GM19351 (cell line): ENCODE data around the gene RRP9.
"Not testable (repeated sequence)": the region's sequence is repeated elsewhere in the genome, so short reads cannot be mapped to it uniquely, and the experiment has no call there.

ENCODE experiments used
- ATAC-seq: cut with Tn5 transposase; IDR thresholded peaks from one replicate; pipeline ENCODE4 v1.9.1; 2021; ENCODE audit warnings: mild to moderate bottlenecking, moderate library complexity; ENCODE audit not compliant: unreplicated experiment

Gene RRP9

DNA sequence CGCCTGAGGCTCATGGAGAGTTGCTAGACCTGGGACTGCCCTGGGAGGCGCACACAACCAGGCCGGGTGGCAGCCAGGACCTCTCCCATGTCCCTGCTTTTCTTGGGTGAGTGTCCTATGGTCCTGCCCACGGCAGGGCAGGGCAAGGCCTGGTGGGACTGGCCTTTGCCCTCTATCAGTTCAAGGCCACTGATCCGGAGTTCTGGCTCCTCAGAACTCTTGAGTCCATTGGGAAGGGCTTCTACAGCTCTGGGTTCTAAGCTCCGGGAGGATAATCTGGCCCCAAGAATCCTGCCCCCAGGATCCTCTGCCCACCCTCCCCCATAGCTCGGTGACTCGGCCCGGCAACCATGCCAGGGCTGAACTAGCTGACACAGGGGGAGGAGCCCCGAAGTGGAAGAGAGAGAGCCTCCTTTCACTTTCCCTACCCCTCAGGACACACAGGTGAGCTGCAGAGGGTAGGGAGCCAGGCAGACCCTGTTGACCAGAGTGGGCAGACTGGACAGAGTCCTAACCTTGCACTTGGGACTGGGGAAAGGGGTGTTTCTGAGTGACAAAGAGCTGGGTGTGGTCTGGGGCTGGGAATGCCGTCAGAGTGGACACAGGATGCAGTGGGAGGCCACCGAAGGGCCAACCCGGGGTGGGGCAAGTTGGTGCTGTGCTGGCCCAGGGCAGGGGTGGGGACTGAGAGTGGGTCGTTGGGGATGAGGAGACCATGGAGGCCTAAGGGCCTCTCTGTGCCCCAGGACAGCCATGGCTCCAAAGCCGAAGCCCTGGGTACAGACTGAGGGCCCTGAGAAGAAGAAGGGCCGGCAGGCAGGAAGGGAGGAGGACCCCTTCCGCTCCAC is 1.1 kb upstream of the RRP9 start:
- peak; percentile 36 for ATAC-seq

DNA sequence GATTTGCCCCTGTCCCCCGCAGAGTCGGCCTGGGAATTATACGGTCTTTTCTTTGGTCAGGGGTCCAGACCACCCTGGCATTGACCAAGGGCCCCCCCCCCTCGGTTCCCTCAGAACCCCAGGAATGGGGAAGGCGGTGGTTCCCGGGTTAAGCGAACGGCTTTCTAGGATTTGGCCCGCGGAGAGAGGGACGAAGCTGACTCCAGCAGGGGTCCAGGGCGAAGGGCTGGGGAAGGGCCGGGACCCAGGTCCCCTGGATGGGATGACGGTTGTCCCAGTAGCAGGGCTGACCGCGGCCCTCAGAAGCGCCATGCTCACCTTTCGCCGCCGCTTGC is 274 bp downstream of the RRP9 start:
- ATAC-seq: no peak

DNA sequence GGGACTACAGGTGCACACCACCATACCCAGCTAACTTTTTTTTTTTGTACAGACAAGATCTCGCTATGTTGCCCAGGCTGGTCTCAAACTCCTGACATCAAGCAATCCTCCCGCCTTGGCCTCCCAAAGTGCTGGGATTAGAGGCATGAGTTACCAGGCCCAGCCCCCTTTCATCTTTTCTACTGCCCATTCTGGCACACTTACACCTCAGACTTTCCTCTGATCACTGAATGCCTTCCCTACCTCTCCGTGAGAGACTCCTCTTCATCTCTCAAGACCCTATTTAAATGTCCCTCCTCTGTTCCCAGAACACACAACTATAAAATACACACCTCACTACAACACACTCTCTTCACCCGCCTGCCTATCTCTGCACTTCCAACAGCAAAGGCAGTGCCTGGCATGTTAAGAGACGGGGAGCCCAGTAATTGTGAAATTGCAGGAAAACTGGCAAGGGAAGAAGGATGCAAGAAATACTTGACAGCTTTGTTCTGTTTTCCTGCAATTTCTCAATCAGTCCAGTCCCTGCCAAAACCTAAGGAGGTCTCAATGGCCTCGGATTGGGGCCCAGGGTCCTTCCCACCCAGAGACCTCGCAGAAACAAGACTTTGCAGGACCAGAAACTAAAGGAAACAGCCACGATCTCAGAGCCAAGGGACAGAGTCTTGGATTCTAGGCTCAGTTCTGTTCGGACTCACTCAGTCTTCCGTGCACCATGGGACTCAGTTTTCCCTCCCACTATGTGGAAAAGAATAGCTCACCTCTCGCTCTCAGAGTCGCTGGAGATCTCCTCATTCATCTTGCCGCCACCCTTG is 849 bp downstream of the RRP9 start:
- ATAC-seq: no peak

DNA sequence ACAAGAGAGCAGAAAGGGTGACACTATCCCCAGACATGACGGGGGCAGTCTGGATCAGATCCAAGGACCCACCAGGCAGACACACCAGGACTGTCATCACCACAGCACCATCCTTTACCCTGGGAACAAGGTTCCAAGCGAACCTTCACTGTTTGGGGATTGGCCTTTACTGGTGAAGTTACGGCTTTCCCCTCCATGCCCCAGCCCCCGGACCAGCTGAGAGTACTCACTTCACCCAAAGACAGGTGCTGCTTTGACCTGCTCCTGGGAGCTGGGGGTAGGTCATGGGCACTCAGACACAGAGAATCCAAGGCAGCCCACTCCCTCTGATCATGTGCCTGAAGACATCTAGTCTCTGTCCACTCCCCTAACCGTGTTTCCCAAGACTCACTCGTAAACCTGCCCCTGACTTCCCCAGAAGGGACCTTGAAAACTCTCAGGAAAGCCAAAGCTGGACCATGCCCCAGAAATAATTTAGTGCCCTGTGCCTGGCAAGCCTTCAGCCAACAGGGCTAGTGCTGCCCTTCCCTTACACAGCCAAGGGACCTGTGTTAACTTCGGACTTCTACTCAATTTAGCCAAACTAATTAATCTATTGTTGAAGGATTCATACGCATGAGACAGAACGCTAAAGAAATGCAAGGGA is 2.8 kb downstream of the RRP9 start:
- no peak for ATAC-seq

DNA sequence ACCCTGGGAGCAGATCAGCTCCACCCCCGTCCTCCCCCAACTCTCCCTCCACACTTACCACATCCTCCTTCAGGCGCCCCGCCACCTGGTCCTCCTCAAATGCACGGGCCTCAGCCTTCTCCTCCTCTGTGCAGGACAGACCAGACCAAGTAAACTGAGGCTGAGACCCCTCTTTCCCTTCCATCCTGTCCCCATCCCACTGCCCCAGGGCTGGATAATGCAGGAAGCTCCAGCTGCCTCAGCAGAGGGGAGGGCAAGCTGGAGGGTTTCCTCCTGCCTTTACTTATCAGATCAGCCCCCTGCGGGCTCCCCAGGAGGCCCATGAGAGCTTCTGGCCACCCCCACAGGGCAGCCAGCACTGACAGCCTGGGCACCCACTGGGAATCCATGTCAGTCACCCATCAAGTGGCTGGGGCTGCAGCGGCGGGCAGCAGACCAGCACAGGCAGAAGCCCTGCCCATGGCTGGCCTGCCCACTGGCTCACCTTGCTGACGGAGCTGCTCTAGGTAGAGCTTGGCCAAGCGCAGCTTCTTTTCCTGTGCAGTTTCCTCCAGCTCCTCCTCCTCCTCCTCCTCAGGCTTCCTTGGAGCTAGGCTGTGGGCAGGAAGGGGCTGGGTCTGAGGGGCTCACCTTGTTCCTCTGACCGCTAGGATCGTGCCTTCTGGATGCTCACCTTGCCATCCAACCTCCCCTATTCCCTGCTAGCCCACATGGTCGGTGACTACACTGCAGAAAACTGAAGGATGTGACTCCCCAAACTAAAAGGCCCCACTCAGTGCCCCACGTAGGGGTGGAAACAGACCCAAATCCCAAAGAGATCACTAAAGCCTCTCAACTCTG is 3.9 kb downstream of the RRP9 start:
- ATAC-seq: no peak

DNA sequence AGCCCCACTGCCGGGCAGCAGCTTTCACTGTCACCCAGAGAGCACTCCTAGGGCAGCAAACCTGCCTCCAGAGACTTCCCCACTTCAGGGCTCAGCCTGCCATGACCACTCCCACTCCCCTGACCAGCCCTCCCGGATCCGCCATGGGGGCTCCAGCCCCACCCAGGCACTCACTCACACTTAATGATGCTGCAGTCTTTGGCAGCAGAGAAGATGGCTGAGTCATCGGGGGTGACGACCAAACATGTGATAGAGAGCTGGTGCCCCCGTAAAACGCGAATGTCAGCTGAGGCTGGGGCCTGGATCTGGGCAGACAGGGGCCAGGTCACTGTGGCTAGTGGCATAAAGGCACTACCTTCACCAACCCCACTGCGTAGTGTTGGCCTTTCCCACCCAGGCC is 4.7 kb downstream of the RRP9 start:
- no peak for ATAC-seq

DNA sequence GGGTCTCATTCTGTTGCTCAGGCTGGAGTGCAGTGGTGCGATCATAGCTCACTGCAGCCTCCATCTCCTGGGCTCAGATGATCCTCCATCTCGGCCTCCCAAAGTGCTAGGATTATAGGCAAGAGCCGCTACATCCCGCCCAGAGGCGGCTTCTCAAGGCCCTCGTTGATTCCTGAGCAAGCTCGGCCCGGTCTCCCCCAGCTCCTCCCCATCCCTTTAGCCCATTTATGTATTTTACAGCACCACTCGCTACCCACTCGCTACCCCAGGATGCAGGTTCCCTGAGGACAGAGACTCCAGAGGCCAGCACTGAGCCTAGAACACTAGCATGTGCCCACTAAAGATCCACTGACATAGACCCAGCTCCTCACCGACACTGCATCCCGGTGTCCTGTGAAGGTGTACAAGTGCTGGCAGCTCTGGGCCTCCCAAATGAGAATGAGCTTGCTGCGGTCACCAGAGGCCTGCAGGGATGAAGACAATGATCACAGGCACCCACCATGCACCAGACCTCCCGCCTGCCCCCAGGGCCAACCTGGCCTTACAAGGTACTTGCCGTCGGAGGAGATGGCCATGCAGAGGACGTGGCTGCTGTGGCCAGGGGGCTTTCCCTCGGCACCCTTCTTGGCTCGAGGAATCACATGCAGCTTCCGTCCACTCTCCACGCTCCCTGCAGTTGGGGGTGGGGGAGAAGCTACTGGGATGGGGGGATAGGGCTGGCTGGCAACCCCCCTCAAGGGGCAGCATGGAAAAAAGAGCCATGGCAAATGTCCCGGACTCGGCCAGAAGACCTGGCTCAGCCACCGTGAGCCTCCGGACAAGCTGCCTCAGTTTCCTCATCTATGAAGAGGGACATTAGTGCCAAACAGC is 5.6 kb downstream of the RRP9 start:
- no peak for ATAC-seq

DNA sequence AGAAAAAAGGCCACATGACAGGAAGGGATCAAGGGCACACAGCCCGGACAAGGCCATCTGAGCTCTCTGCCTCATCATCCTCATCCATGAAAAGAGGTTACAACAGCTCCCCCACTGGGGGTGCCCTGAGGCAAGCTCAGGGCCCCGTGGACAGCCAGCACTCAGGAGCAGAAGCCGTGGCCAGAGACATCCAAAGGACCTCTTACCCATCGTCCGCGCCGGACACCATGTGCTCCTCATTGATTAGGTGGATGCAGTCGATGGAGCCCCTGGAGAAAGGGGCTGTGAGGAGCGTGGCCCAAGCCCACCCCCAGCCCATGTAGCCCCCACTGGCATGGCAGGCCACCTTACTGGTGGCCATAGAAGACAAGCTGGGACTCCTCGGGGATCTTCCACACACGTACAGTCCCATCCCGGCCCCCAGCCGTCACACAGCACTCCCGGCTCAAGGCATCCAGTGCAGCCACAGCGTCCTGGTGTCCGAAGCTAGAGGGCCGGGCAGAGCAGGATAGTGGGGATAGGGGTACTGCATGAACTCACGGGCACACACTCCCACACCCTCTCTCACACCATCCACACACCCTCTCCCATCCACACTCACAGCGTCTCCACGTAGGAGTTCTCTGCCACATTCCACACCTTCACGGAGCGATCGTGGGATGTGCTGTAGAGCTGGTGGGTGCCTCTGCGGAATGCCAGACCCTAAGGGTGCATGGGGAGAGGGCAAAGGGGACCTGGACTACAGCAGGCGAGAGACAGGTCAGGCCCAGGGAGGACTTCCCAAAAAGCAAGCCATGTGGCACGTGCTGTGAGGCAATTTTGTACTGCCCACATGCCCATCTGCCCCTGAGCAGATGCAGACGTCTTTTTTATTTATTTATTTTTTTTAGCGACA is 6.5 kb downstream of the RRP9 start:
- ATAC-seq: no peak

DNA sequence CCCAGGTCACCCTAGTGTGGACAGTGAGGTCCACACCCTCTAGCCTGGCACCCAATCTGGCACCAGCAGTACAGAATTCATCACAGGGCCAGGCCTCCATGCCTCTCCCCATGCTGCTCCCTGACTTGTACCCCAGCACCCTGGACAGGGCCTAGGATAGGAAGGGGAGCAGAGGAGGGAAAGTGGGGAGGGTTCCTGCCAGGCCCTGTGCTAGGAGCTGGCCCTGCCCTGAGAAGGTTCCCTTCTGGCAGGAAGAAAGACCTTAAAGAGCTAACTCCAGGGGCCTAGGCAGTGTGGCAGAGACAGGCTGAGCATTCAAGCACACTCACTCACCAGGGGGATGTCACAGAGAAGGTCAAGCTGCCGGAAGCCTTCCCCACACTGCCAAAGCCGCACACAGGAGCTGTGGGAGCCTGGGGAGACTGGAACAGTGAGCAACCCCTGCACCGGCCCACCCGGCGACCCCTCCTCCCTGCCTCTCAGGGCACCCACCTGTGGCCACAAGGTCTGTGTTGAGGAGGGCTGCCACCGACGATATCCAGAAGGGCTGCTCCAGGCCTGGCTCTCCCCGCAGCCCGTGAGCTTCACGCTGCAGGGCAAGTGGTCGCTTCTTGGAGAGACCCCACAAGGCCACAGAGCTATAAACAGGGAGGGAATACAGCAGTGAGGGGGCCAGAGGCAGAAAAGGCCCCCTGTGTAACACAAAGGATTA is 7.4 kb downstream of the RRP9 start:
- no peak for ATAC-seq

DNA sequence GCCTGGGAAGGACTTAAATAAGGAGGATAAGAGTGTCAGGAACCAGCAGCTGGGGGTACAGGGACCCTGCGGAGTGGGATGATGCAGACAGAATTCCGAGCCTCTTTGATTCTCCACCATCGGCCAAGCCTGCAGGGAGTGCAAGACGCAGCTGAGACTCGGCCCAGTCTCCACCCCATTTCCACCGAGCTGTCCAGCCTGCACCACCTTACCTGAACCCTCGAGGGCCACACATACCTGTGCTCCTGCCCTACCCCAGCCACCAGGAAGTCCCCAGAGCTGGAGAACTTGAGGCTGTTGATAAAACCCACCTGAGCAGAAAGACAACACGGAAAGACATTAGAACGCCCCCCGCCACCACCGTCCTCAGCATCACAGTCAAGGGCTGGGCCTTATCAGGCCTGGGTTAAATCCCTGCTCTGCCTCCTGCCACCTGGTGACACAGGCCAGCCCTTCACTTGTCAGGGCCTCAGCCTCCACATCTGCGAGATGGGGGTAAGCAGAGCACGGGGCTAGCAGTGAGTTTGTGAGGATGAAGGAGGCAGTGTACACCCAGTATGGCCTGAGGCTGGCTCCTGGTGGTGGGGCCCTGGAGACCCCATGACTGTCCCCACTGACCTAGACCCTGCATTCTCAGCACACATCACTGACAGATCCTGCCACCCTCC is 8.1 kb downstream of the RRP9 start:
- no peak for ATAC-seq

DNA sequence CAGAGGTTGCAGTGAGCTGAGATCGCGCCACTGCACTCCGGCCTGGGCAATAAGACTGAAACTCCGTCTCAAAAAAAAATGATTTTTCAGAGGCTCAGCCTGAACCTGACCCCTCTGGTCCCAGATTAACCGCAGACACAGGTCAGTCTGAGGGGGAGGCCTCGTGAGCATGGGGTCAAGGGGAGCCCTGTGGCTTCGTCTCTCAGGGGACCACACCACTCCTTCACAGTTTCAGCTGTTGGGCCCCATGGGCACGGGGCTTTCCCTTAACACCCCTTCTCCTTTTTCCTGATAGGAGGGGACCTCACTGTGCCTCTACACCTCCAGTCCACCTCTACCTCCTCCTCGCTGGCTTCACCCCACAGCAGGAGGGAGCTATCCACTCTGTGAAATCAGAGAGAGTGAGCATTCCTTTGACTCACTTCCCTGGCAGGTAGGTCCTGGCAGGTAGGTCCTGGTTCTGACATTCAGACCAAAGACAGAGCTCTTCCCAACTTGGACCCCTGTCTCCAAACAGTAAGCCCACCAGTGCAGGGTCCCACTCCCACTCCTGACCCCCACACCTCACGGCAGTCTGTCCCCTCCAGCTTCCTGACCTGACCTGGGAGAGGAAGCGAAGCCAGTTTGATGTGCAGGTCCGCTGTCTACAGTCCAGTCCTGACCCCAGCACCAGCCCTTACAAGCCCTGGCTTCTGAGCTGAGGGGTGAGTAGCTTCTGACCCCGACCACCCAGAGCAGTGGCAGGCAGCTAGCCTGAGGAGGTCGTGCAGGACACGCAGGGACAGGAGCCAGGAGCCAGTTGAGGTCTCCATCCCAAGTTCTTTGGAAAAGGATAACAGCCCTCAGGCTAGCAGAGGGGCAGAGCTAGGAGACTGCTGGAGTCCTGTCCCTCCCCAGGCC is 9.0 kb downstream of the RRP9 start:
- no peak for ATAC-seq

DNA sequence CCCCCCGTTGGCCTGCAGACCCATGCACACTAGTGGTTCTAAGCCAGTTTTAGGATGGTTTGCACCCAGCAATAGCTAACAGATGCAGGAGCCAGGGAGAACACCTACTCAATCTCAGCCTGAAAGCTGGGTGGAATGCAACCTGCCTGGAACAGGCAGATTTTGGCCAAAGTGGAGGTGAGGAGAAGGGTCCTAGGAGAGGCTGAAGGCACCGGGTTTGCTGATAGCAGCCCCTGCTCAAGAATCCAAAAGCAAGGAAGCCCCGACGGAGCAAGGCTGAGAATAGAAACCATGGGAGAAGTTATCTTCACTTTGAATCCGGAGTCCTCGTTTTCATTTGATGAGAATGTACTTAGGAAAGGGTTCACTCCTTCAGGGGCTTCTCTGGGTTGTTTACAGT is 9.9 kb downstream of the RRP9 start:
- ATAC-seq: no peak

DNA sequence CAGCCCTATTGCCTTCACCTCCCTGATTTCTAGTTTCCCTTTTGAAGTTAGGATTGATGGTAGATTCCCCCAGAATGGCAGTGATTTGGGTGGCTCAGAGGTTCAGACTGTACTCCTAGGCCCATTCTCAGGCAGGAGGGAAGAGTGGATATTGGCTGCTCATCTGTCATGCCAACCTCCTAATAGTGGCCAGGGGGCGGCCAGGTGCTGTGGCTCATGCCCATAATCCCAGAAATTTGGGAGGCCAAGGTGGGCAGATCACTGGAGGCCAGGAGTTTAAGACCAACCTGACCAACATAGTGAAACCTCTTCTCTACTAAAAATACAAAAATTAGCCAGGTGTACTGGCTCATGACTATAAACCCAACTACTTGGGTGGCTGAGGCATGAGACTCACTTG is 11.3 kb downstream of the RRP9 start:
- ATAC-seq: no peak

DNA sequence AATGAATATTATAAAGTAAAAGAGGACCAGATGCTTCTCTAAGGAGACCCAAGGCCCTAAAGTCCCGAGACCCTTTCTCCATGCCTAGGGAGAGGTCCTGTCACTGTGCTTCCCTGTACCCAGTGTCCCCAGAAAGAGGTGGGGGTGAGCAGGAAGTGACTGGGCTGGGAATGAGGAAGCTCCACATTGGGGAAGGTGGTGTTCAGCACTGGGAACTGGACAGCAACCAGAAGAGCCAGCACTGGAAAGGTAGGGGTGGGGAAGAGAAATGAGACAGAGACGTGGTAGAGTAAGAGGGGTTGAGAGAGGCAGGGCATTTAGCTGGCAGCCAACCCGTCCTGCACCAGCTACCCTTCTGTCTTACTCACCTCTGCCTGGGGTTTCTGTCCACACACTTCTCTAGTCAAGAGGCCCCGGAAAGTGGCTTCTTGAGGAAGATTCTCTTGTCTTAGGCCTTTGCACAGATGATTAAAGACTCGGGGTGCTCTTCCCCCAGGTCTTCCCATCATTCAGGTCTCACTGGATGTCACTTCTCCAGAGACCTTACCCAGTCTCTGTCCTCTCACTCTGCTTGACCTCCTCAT is 12.2 kb downstream of the RRP9 start:
- ATAC-seq: no peak

DNA sequence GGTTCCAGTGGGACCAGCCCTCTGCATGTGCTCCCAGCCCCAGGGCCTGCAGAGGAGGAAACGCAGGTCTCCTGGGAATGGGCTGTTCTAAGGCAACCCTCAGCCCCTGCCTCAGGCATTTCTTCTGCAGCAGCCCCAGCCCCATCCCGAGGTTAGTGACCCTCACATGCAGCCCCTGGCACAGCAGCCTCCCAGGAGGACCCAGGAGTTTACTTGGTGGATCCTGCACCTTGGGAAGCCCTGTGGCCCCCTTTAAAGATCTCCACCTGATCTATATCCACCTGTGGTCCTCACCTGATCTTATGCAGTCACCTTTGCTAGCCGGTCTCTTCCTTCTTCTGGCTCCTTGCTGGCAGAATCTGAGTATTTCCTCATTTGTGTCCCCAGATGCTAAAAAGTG is 12.7 kb downstream of the RRP9 start:
- ATAC-seq: not testable (repeated sequence)

DNA sequence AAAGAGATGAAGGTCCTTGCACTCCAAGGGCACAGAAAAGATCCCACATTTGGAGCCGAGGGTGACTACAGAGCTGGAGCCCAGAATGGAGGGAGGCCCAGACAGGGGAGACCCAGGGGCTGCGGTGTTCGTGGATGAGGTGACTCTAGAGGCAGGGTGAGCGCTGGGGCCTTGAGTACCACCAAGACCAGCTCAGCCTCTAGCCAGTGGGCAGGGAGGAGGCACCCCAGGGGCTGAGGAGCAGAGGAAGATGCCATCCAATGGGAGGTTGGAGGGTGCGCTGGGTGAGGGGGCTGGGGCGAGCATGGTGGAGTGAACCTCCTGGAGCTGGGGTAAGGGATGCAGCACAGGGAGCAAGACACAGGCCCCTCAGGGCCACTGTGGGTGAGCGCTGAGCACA is 13.3 kb downstream of the RRP9 start:
- ATAC-seq: no peak
